Subcutaneous preadipocyte (primary cell): ENCODE data around the gene CMPK1. TPM values are rescaled to one million over a fixed set of nuclear protein-coding genes. Genes with fewer than 3 reads are reported as not detected.

Experiments used
- total RNA-seq: library from RNA; depleted of rRNA; stranded (reverse); fragments of >200 nt; gene quantifications from 2 replicates; pipeline ENCODE4 v1.2.3, GENCODE V29; 2012

CMPK1 gene
- 66.5 and 75.1 TPM in 2 replicates for total RNA-seq

GRCh38 chr1:47333578-47333921 lies at the start of gene CMPK1:
CMPK1 (plus strand) TSS chr1:47333790; CDS start chr1:47333946, 156 bp downstream.

GRCh38 chr1:47313915-47314664 lies 19.5 kb upstream of the CMPK1 start, which contains the start of gene STIL:
STIL (minus strand) TSS chr1:47314147; CDS start chr1:47310319, 3,828 bp downstream.

GRCh38 chr1:47415728-47416318 lies 82.2 kb downstream of the CMPK1 start, which contains the start of gene FOXE3:
FOXE3 (plus strand) TSS chr1:47416285; CDS start chr1:47416316, 31 bp downstream.

Other genes with a start within 250 kb of the CMPK1 start
- gene CYP4A22, start 196.3 kb upstream of the CMPK1 start, total RNA-seq, result not detected in 2 replicates
- gene PDZK1IP1, start 143.8 kb upstream of the CMPK1 start, total RNA-seq, result not detected in 2 replicates
- not detected in 2 replicates for gene TAL1, start 101.6 kb upstream of the CMPK1 start, total RNA-seq
- gene STIL, start 19.6 kb upstream of the CMPK1 start, total RNA-seq, result 9.6 and 23.1 TPM in 2 replicates
- gene FOXE3, start 82.5 kb downstream of the CMPK1 start, total RNA-seq, result not detected in 2 replicates
- under 0.01 and 0.20 TPM in 2 replicates for gene FOXD2, start 104.3 kb downstream of the CMPK1 start, total RNA-seq